ENCODE results near the gene GATAD2A. TPM values are rescaled to one million over a fixed set of nuclear protein-coding genes. Genes with fewer than 3 reads are reported as not detected.
A peak's percentile ranks its signal among the peaks of the same experiment; 100 is the strongest.

The GATAD2A gene
- total RNA-seq, 1 donor from 2014 or later = 24.3 TPM

GRCh38 chr19:19477705-19478383 is 72.4 kb downstream of the GATAD2A start:
- ATAC-seq (ENCODE audit: poor library complexity) (peak; percentile 33), DNase-seq (no peak)
- intact Hi-C loops (cut with DNase I) = no loop called here

GRCh38 chr19:19480688-19481087 is 75.2 kb downstream of the GATAD2A start:
- intact Hi-C loops (cut with DNase I) = no loop called here
- DNase-seq (no peak), ATAC-seq (ENCODE audit: poor library complexity) (no peak)

GRCh38 chr19:19482809-19483596 is 77.5 kb downstream of the GATAD2A start:
- intact Hi-C loops (cut with DNase I) = no loop called here
- ATAC-seq (ENCODE audit: poor library complexity) (no peak), DNase-seq (no peak)

GRCh38 chr19:19485161-19485997 is 79.9 kb downstream of the GATAD2A start:
- ATAC-seq (ENCODE audit: poor library complexity) (no peak), DNase-seq (no peak)
- intact Hi-C loops (cut with DNase I) = no loop called here

- DNase-seq (no peak), ATAC-seq (ENCODE audit: poor library complexity) (no peak)
- intact Hi-C loops (cut with DNase I) = no loop called here
Observed at GRCh38 chr19:19485998-19486290, 80.5 kb downstream of the GATAD2A start.

- ATAC-seq (ENCODE audit: poor library complexity) = no peak
- intact Hi-C loops (cut with DNase I) = no loop called here
- DNase-seq = no peak
Observed at GRCh38 chr19:19486343-19487076, 81.0 kb downstream of the GATAD2A start.

GRCh38 chr19:19487077-19487949 is 81.8 kb downstream of the GATAD2A start:
- ATAC-seq (ENCODE audit: poor library complexity) = no peak
- intact Hi-C loops (cut with DNase I) = no loop called here
- no peak for DNase-seq

- intact Hi-C loops (cut with DNase I) = loop anchor here (2.0 kb wide), 1 partner anchor 121 kb away; no protein-coding TSS in a partner anchor
- ATAC-seq (ENCODE audit: poor library complexity) = no peak
- DNase-seq = no peak
Observed at GRCh38 chr19:19487950-19488874, 82.7 kb downstream of the GATAD2A start.

GRCh38 chr19:19488875-19489690 is 83.6 kb downstream of the GATAD2A start:
- ATAC-seq (ENCODE audit: poor library complexity) (peak; percentile 66), DNase-seq (peak; percentile 84)
- intact Hi-C loops (cut with DNase I) = loop anchor here (2.0 kb wide), 1 partner anchor 122 kb away; no protein-coding TSS in a partner anchor

GRCh38 chr19:19489804-19490204 is 84.3 kb downstream of the GATAD2A start:
- peak; percentile 26 for ATAC-seq (ENCODE audit: poor library complexity)
- no peak for DNase-seq
- intact Hi-C loops (cut with DNase I) = loop anchor here (2.0 kb wide), 1 partner anchor 123 kb away; no protein-coding TSS in a partner anchor

- ATAC-seq (ENCODE audit: poor library complexity) (peak; percentile 71), DNase-seq (peak; percentile 80)
- intact Hi-C loops (cut with DNase I) = no loop called here
Observed at GRCh38 chr19:19490214-19490968, 84.9 kb downstream of the GATAD2A start.

- DNase-seq (no peak), ATAC-seq (ENCODE audit: poor library complexity) (no peak)
- intact Hi-C loops (cut with DNase I) = no loop called here
Observed at GRCh38 chr19:19491321-19492025, 86.0 kb downstream of the GATAD2A start.

- intact Hi-C loops (cut with DNase I) = no loop called here
- DNase-seq (no peak), ATAC-seq (ENCODE audit: poor library complexity) (no peak)
Observed at GRCh38 chr19:19492026-19492610, 86.6 kb downstream of the GATAD2A start.

GRCh38 chr19:19493841-19494546 is 88.5 kb downstream of the GATAD2A start:
- ATAC-seq (ENCODE audit: poor library complexity) (no peak), DNase-seq (no peak)
- intact Hi-C loops (cut with DNase I) = no loop called here
